HEK293T (cell line): ENCODE data around the gene LTBP1.

ENCODE experiments used
- ARNT ChIP-seq: fragments of 450-650 bp; IDR thresholded peaks from 2 replicates; pipeline ENCODE4 v1.6.1; 2017; ENCODE audit warnings: mild to moderate bottlenecking
- BHLHE40 ChIP-seq: fragments of 450-650 bp; IDR thresholded peaks from 2 replicates; pipeline ENCODE4 v1.6.1; 2016; ENCODE audit warnings: mild to moderate bottlenecking, moderate library complexity, borderline replicate concordance
- ELF4 ChIP-seq: fragments of 450-650 bp; IDR thresholded peaks from 2 replicates; pipeline ENCODE4 v1.6.1; 2017; ENCODE audit warnings: antibody characterized with exemption
- FOXA1 ChIP-seq: fragments of 450-650 bp; IDR thresholded peaks from 2 replicates; pipeline ENCODE4 v1.6.1; 2016; ENCODE audit warnings: mild to moderate bottlenecking
- FOXK2 ChIP-seq: fragments of 450-650 bp; IDR thresholded peaks from 2 replicates; pipeline ENCODE4 v1.6.1; 2016; ENCODE audit warnings: mild to moderate bottlenecking
- FOXM1 ChIP-seq: fragments of 450-650 bp; IDR thresholded peaks from 2 replicates; pipeline ENCODE4 v1.6.1; 2017; ENCODE audit warnings: mild to moderate bottlenecking, borderline replicate concordance
- HDGF ChIP-seq: fragments of 450-650 bp; IDR thresholded peaks from 2 replicates; pipeline ENCODE4 v1.6.1; 2017; ENCODE audit warnings: antibody characterized with exemption, borderline replicate concordance
- L3MBTL2 ChIP-seq: fragments of 450-650 bp; conservative IDR thresholded peaks from 2 replicates; pipeline ENCODE4 v1.6.1; 2016; ENCODE audit warnings: mild to moderate bottlenecking
- LEF1 ChIP-seq: fragments of 450-650 bp; IDR thresholded peaks from 2 replicates; pipeline ENCODE4 v1.6.1; 2017; ENCODE audit warnings: mild to moderate bottlenecking, borderline replicate concordance
- SP1 ChIP-seq: fragments of 450-650 bp; IDR thresholded peaks from 2 replicates; pipeline ENCODE4 v1.6.1; 2017
- SUZ12 ChIP-seq: fragments of 450-650 bp; IDR thresholded peaks from 2 replicates; pipeline ENCODE4 v1.6.1; 2016; ENCODE audit warnings: mild to moderate bottlenecking
- TARDBP ChIP-seq: fragments of 450-650 bp; IDR thresholded peaks from 2 replicates; pipeline ENCODE4 v1.6.1; 2016
- ZNF384 ChIP-seq: fragments of 450-650 bp; IDR thresholded peaks from 2 replicates; pipeline ENCODE4 v1.6.1; 2016
- TF ChIP-seq, protein P1 (sequence below): fragments of 450-650 bp; IDR thresholded peaks from 2 replicates; pipeline ENCODE4 v1.6.1; 2016

DNA sequence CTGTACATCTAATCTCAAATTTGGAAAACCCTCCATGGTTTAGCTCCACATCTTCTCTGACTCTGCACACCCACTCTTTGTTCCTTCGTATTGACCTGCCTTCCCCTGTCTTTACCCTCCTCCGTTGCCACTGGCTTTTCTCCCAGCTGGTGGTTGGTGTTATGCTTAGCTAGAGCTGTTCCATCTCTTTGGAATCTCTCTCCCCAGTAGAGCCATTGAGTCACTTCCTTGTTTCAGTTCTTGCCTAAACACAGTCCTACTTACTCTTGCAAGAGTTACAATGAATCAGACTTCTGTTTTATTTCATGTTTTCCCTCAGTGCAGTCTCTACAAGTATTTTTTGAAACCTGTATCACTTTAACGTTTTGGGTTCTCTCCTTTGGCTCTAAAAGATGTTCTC is 263.9 kb downstream of the LTBP1 start:
- TF ChIP-seq, protein P1, sequence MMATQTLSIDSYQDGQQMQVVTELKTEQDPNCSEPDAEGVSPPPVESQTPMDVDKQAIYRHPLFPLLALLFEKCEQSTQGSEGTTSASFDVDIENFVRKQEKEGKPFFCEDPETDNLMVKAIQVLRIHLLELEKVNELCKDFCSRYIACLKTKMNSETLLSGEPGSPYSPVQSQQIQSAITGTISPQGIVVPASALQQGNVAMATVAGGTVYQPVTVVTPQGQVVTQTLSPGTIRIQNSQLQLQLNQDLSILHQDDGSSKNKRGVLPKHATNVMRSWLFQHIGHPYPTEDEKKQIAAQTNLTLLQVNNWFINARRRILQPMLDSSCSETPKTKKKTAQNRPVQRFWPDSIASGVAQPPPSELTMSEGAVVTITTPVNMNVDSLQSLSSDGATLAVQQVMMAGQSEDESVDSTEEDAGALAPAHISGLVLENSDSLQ = no peak
- no peak for TF ChIP-seq FOXK2
- TF ChIP-seq SP1 = no peak
- no peak for TF ChIP-seq FOXA1
- TF ChIP-seq ELF4 = no peak
- no peak for TF ChIP-seq SUZ12
- TF ChIP-seq L3MBTL2 = no peak
- TF ChIP-seq HDGF = no peak
- no peak for TF ChIP-seq BHLHE40
- TF ChIP-seq FOXM1 = no peak
- TF ChIP-seq ZNF384 = no peak
- no peak for TF ChIP-seq ARNT
- no peak for TF ChIP-seq TARDBP
- no peak for TF ChIP-seq LEF1
